DOHH2 (cell line): Measurements from ENCODE around the gene CREG2.
"Not testable (repeated sequence)": the region's sequence is repeated elsewhere in the genome, so short reads cannot be mapped to it uniquely, and the experiment has no call there.

Experiments used
- CTCF ChIP-seq: fragments of 200-600 bp; sonication (generic); IDR thresholded peaks from one replicate; pipeline ENCODE4 v1.5.1; 2014; ENCODE audit warnings: antibody characterized with exemption, mild to moderate bottlenecking, low read depth, low read length; ENCODE audit not compliant: poor library complexity, severe bottlenecking
- EZH2phosphoT487 ChIP-seq: fragments of 200-600 bp; sonication (generic); IDR thresholded peaks from 2 replicates; pipeline ENCODE4 v1.6.1; 2017; ENCODE audit warnings: borderline replicate concordance, mild to moderate bottlenecking, antibody characterized with exemption, low read length, moderate library complexity, mixed read lengths

GRCh38 chr2:101352631-101353030 lies 34.7 kb downstream of the CREG2 start:
- not testable (repeated sequence) for TF ChIP-seq CTCF, EZH2phosphoT487
